H9 (cell line): ENCODE results near the gene KCNJ12. TPM values are rescaled to one million over a fixed set of nuclear protein-coding genes. Genes with fewer than 3 reads are reported as not detected.

Source experiments
- DNase-seq: peaks from one replicate; pipeline ENCODE4 v3.0.0-alpha.2; 2017
- H2AFZ ChIP-seq: one replicate; pipeline ENCODE4 v1.6.1; 2013; ENCODE audit warnings: mild to moderate bottlenecking, low read length, control low read depth, moderate library complexity
- H2AK5ac ChIP-seq: 2 replicates; pipeline ENCODE4 v1.6.1; 2013; ENCODE audit warnings: low read length, control low read depth, mixed read lengths; ENCODE audit not compliant: insufficient read length
- H2BK120ac ChIP-seq: one replicate; pipeline ENCODE4 v1.6.1; 2013; ENCODE audit warnings: low read depth, mild to moderate bottlenecking, low read length, control low read depth, inconsistent platforms; ENCODE audit not compliant: poor library complexity, severe bottlenecking
- H2BK12ac ChIP-seq: 2 replicates; pipeline ENCODE4 v1.6.1; 2013; ENCODE audit warnings: low read length, control low read depth, mixed read lengths, low read depth; ENCODE audit not compliant: insufficient read length
- H2BK15ac ChIP-seq: 2 replicates; pipeline ENCODE4 v1.6.1; 2013; ENCODE audit warnings: low read depth, low read length, control low read depth
- H2BK20ac ChIP-seq: one replicate; pipeline ENCODE4 v1.6.1; 2013; ENCODE audit warnings: low read depth, mild to moderate bottlenecking, low read length, control low read depth, inconsistent platforms; ENCODE audit not compliant: poor library complexity, severe bottlenecking
- H2BK5ac ChIP-seq: 2 replicates; pipeline ENCODE4 v1.6.1; 2013; ENCODE audit warnings: low read length, control low read depth, mixed read lengths; ENCODE audit not compliant: insufficient read length
- H3K14ac ChIP-seq: 2 replicates; pipeline ENCODE4 v1.6.1; 2013; ENCODE audit warnings: low read length, control low read depth; ENCODE audit not compliant: insufficient read depth
- H3K18ac ChIP-seq: 2 replicates; pipeline ENCODE4 v1.6.1; 2013; ENCODE audit warnings: low read depth, mild to moderate bottlenecking, mixed read lengths, low read length, control low read depth; ENCODE audit not compliant: insufficient read length
- H3K23ac ChIP-seq: 2 replicates; pipeline ENCODE4 v1.6.1; 2013; ENCODE audit warnings: low read length, control low read depth, mixed read lengths, low read depth; ENCODE audit not compliant: insufficient read length
- H3K23me2 ChIP-seq: 2 replicates; pipeline ENCODE4 v1.6.1; 2013; ENCODE audit warnings: low read depth, mild to moderate bottlenecking, mixed read lengths, low read length, control low read depth; ENCODE audit not compliant: insufficient read length, poor library complexity, severe bottlenecking
- H3K27ac ChIP-seq: 2 replicates; pipeline ENCODE4 v1.5.1; 2013; ENCODE audit warnings: low read length, control low read depth, mixed read lengths, low read depth; ENCODE audit not compliant: insufficient read length
- H3K27me3 ChIP-seq: 2 replicates; pipeline ENCODE4 v1.6.1; 2013; ENCODE audit warnings: low read length, control low read depth, inconsistent platforms; ENCODE audit not compliant: insufficient read depth
- H3K4ac ChIP-seq: 2 replicates; pipeline ENCODE4 v1.6.1; 2013; ENCODE audit warnings: low read depth, mild to moderate bottlenecking, control low read depth, inconsistent platforms, low read length, moderate library complexity
- H3K4me1 ChIP-seq: 2 replicates; pipeline ENCODE4 v1.6.1; 2013; ENCODE audit warnings: low read length, control low read depth, inconsistent platforms; ENCODE audit not compliant: insufficient read depth
- H3K4me2 ChIP-seq: 2 replicates; pipeline ENCODE4 v1.6.1; 2013; ENCODE audit warnings: low read length, control low read depth, mixed read lengths; ENCODE audit not compliant: insufficient read length, insufficient read depth
- H3K56ac ChIP-seq: 2 replicates; pipeline ENCODE4 v1.6.1; 2013; ENCODE audit warnings: low read depth, mild to moderate bottlenecking, mixed read lengths, low read length, control low read depth; ENCODE audit not compliant: insufficient read length
- H3K79me1 ChIP-seq: 2 replicates; pipeline ENCODE4 v1.6.1; 2013; ENCODE audit warnings: low read depth, mild to moderate bottlenecking, moderate library complexity, low read length, control low read depth, inconsistent platforms; ENCODE audit not compliant: insufficient read depth, poor library complexity, severe bottlenecking
- H3K79me2 ChIP-seq: 2 replicates; pipeline ENCODE4 v1.6.1; 2013; ENCODE audit warnings: low read length, control low read depth, inconsistent platforms; ENCODE audit not compliant: insufficient read depth
- H3K9ac ChIP-seq: 2 replicates; pipeline ENCODE4 v1.6.1; 2013; ENCODE audit warnings: low read length, control low read depth, mixed read lengths; ENCODE audit not compliant: insufficient read length; ENCODE audit errors: extremely low read depth
- H3K9me3 ChIP-seq: one replicate; pipeline ENCODE4 v1.6.1; 2013; ENCODE audit warnings: low read depth, low read length, inconsistent platforms; ENCODE audit not compliant: control insufficient read depth
- H3T11ph ChIP-seq: one replicate; pipeline ENCODE4 v1.6.1; 2013; ENCODE audit warnings: mild to moderate bottlenecking, low read length, control low read depth, inconsistent platforms
- H4K20me1 ChIP-seq: one replicate; pipeline ENCODE4 v1.6.1; 2013; ENCODE audit not compliant: control insufficient read depth, insufficient read length, insufficient read depth
- H4K5ac ChIP-seq: 2 replicates; pipeline ENCODE4 v1.6.1; 2013; ENCODE audit warnings: low read depth, mild to moderate bottlenecking, mixed read lengths, low read length, control low read depth; ENCODE audit not compliant: insufficient read length
- H4K8ac ChIP-seq: replicated peaks from 2 replicates; pipeline ENCODE4 v1.6.1; 2013; ENCODE audit warnings: low read length, control low read depth, mixed read lengths, low read depth; ENCODE audit not compliant: insufficient read length
- H4K91ac ChIP-seq: 2 replicates; pipeline ENCODE4 v1.6.1; 2013; ENCODE audit warnings: low read depth, mild to moderate bottlenecking, moderate library complexity, mixed read lengths, low read length, control low read depth; ENCODE audit not compliant: insufficient read length
- H3K27ac Mint-ChIP-seq, 3 experiments: 2 replicates in 2 of 3; 3 replicates in 1 of 3; pipeline ENCODE4 v1.8.0; 2020 to 2021; ENCODE audit warnings: mixed read lengths in 3 of 3, mild to moderate bottlenecking in 1 of 3, moderate library complexity in 1 of 3
- H3K27me3 Mint-ChIP-seq: 2 replicates; pipeline ENCODE4 v1.8.0; 2021; ENCODE audit warnings: low read depth, mild to moderate bottlenecking, moderate library complexity, mixed read lengths
- H3K36me3 Mint-ChIP-seq, 3 experiments: 2 replicates in 2 of 3; 3 replicates in 1 of 3; pipeline ENCODE4 v1.8.0; 2020 to 2021; ENCODE audit warnings: low read depth in 3 of 3, mixed read lengths in 3 of 3; ENCODE audit not compliant: insufficient read depth in 1 of 3
- H3K4me1 Mint-ChIP-seq, 2 experiments: 2 replicates each; pipeline ENCODE4 v1.8.0; 2020; ENCODE audit warnings: mixed read lengths in 2 of 2
- H3K4me3 Mint-ChIP-seq, 2 experiments: 2 replicates in 1 of 2; 3 replicates in 1 of 2; pipeline ENCODE4 v1.8.0; 2020 to 2021; ENCODE audit warnings: mild to moderate bottlenecking in 2 of 2, mixed read lengths in 2 of 2, moderate library complexity in 1 of 2
- H3K9me3 Mint-ChIP-seq, 2 experiments: 2 replicates in 1 of 2; 3 replicates in 1 of 2; pipeline ENCODE4 v1.8.0; 2020; ENCODE audit warnings: mild to moderate bottlenecking in 2 of 2, mixed read lengths in 2 of 2, moderate library complexity in 1 of 2
- WGBS: extraction: QIAGEN DNeasy Blood & Tissue Kit; methylation state at CpG from one replicate; pipeline ENCODE4 v1.1.7; 2013; ENCODE audit warnings: missing lambda C conversion rate, low lambda C conversion rate, mixed read lengths; ENCODE audit not compliant: insufficient read length; ENCODE audit errors: extremely low coverage; 5-methylcytosine and 5-hydroxymethylcytosine counted together
- total RNA-seq: library from RNA; stranded (reverse); gene quantifications from 2 replicates; pipeline ENCODE4 v1.2.1, GENCODE V29; 2021
- TF ChIP-seq, protein P1 (sequence below): fragments of 200-600 bp; sonication (generic); conservative IDR thresholded peaks from 3 replicates; pipeline ENCODE4 v1.8.0; 2021; ENCODE audit warnings: antibody characterized with exemption, mild to moderate bottlenecking

Gene KCNJ12
- total RNA-seq, 1 experiment from 2014 or later = 0.39 TPM

DNA sequence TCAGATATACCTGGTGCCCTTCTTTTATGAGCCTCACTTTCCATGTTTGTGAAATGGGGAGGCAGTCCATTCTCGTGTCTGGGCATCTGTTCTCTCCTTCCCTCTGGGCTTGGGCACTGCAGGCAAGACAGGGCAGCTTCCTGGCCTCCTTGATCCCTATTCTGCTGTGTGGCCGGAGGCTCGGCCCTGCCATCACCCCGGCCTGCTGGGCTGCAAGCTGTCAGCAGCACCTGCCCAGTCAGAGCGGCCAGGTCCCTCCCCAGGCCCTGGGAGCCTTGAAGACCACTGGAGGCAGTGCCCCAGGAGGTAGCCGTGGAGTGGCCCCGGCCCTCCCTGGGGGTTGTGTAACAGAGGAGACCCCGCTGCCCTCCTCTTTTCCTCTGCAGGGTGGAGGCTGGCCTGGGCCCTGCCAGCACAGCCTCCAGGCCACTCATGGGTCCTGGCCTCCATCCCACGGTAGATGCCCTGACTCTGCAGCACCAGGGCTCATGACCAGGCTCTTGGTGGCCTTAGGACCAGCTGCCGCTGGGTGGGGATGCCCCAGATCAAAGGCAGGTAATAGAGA lies 9.2 kb downstream of the KCNJ12 start:
- no peak overlapping the region for H3K4me2 ChIP-seq
- Mint-ChIP-seq H3K9me3 (no peaks in the 10 kb centered on the region; a peak in 1 of 5 replicates), H3K27ac (no peak overlapping the region), H3K4me3 (no peak overlapping the region), H3K36me3 (no peaks in the 10 kb centered on the region), H3K27me3 (peaks cover 7% of the 10 kb centered on the region), H3K4me1 (peaks cover 0 to 18% of the 10 kb centered on the region in 2 experiments; a peak in 1 of 4 replicates)
- H3K79me2 ChIP-seq = no peaks in the 10 kb centered on the region
- no peak overlapping the region for H3K18ac ChIP-seq
- H3K56ac ChIP-seq = no peak overlapping the region
- H3K4me1 ChIP-seq = no peaks in the 10 kb centered on the region; the same call in 1 of the 2 replicates
- H3K27me3 ChIP-seq = no peaks in the 10 kb centered on the region
- WGBS = no CpG with 5 or more reads among the region's 10 CpGs
- H4K20me1 ChIP-seq = no peaks in the 10 kb centered on the region
- no peaks in the 10 kb centered on the region for H3K23me2 ChIP-seq
- no peak overlapping the region for H3K4ac ChIP-seq
- no peak overlapping the region for H4K91ac ChIP-seq
- no peak overlapping the region for H3K14ac ChIP-seq
- no peak overlapping the region for H3T11ph ChIP-seq
- no peak overlapping the region for H3K23ac ChIP-seq
- no peak overlapping the region for H2BK120ac ChIP-seq
- no peak for DNase-seq
- H2BK15ac ChIP-seq = no peak overlapping the region
- H3K9ac ChIP-seq = no peak overlapping the region
- no peaks in the 10 kb centered on the region for H3K79me1 ChIP-seq
- H2BK12ac ChIP-seq = no peak overlapping the region
- no peak overlapping the region for H2BK5ac ChIP-seq
- H3K9me3 ChIP-seq = no peaks in the 10 kb centered on the region
- H2AFZ ChIP-seq = no peak overlapping the region
- no peak overlapping the region for H4K8ac ChIP-seq
- no peak overlapping the region for H3K27ac ChIP-seq
- TF ChIP-seq, protein P1, sequence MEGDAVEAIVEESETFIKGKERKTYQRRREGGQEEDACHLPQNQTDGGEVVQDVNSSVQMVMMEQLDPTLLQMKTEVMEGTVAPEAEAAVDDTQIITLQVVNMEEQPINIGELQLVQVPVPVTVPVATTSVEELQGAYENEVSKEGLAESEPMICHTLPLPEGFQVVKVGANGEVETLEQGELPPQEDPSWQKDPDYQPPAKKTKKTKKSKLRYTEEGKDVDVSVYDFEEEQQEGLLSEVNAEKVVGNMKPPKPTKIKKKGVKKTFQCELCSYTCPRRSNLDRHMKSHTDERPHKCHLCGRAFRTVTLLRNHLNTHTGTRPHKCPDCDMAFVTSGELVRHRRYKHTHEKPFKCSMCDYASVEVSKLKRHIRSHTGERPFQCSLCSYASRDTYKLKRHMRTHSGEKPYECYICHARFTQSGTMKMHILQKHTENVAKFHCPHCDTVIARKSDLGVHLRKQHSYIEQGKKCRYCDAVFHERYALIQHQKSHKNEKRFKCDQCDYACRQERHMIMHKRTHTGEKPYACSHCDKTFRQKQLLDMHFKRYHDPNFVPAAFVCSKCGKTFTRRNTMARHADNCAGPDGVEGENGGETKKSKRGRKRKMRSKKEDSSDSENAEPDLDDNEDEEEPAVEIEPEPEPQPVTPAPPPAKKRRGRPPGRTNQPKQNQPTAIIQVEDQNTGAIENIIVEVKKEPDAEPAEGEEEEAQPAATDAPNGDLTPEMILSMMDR = no peak
- H2AK5ac ChIP-seq = no peak overlapping the region
- no peak overlapping the region for H2BK20ac ChIP-seq
- no peak overlapping the region for H4K5ac ChIP-seq
